Measurements from ENCODE around the gene MSANTD3. TPM values are rescaled to one million over a fixed set of nuclear protein-coding genes. Genes with fewer than 3 reads are reported as not detected.

The MSANTD3 gene
- total and polyA plus RNA-seq, 8 donors, result 1.2 to 121 (median 17.4) TPM

DNA sequence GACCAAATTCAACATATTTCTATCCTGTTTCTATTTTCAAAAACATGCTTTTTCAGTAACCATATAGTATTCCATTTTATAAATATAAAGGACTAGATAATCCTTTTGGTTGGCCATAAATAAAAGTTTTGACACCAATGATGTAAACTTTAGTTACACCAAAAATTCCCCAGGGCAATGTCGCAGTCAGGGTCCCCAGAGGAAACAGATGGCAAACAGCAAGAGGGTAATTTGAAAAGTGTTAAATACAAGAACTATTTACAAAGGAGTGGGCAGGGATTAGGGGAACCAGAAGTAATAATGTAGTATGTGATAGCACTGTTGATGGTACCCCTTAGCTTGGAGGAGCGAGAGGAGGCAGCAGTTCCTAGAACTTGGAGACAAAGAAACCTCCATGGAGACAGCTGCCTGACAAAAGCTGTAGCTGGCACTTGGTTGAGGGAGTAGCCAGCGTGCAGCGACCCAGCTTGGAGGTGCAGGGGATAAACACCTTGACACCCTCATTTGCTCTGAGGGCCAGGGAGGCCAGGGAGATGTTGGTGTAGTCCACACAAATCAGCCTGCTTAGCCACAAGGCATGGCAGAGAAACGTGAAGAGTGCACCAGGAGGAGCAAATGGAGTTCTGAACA, 18.3 kb upstream of the MSANTD3 start:
- intact Hi-C loops (cut with DNase I; ENCODE audit: low total_unique reads), result no loop called here
- DNase-seq, result no peak
- WGBS, 5 donors, result 48 to 56% (median 52%) methylated on average over 5 of the region's 5 CpGs
- Histone ChIP-seq H3K4me3 (no peak overlapping the region), H3K4me1 (peaks cover 0 to 11% (median 7%) of the 10 kb centered on the region in 4 donors), H3K27ac (no peak overlapping the region), H3K9me3 (no peaks in the 10 kb centered on the region), H3K36me3 (no peaks in the 10 kb centered on the region), H3K27me3 (peaks cover 0 to 5% (median 0%) of the 10 kb centered on the region in 3 donors)
- TF ChIP-seq, protein P1, sequence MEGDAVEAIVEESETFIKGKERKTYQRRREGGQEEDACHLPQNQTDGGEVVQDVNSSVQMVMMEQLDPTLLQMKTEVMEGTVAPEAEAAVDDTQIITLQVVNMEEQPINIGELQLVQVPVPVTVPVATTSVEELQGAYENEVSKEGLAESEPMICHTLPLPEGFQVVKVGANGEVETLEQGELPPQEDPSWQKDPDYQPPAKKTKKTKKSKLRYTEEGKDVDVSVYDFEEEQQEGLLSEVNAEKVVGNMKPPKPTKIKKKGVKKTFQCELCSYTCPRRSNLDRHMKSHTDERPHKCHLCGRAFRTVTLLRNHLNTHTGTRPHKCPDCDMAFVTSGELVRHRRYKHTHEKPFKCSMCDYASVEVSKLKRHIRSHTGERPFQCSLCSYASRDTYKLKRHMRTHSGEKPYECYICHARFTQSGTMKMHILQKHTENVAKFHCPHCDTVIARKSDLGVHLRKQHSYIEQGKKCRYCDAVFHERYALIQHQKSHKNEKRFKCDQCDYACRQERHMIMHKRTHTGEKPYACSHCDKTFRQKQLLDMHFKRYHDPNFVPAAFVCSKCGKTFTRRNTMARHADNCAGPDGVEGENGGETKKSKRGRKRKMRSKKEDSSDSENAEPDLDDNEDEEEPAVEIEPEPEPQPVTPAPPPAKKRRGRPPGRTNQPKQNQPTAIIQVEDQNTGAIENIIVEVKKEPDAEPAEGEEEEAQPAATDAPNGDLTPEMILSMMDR (IDR thresholded peaks at IDR 0.05), result no peak
- TF ChIP-seq EP300 (IDR thresholded peaks at IDR 0.05) (no peak), POLR2AphosphoS5 (IDR thresholded peaks at IDR 0.05) (no peak), POLR2A (IDR thresholded peaks at IDR 0.05) (no peak)

DNA sequence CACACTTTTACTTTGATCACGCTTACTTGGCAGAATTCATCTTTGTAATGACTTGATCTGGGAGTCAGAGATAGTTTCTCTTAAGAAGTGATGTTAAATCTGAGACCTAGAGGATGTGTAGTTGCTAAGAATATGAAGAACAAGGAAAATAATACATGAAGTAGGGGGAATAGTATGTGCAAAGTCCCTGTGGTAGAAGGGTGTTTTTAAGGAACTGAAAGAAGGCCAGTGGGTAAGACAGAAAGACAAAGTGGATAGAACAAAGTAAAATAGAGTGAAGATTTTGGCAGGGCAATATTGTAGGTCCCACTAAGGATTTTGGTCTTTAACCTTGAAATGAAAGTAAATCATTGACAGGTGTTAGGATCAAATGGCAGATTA, 17.8 kb upstream of the MSANTD3 start:
- TF ChIP-seq, protein P1 (IDR thresholded peaks at IDR 0.05), result no peak
- TF ChIP-seq POLR2A (IDR thresholded peaks at IDR 0.05) (no peak), POLR2AphosphoS5 (IDR thresholded peaks at IDR 0.05) (no peak), EP300 (IDR thresholded peaks at IDR 0.05) (no peak)
- Histone ChIP-seq H3K27me3 (peaks cover 0 to 5% (median 0%) of the 10 kb centered on the region in 3 donors), H3K4me1 (peaks cover 0 to 11% (median 7%) of the 10 kb centered on the region in 4 donors), H3K27ac (no peak overlapping the region), H3K4me3 (no peak overlapping the region), H3K36me3 (no peaks in the 10 kb centered on the region), H3K9me3 (no peaks in the 10 kb centered on the region)
- DNase-seq, result no peak
- WGBS, 5 donors, result 82 to 98% (median 97%) methylated on average over 1 of the region's 1 CpG
- intact Hi-C loops (cut with DNase I; ENCODE audit: low total_unique reads), result no loop called here

DNA sequence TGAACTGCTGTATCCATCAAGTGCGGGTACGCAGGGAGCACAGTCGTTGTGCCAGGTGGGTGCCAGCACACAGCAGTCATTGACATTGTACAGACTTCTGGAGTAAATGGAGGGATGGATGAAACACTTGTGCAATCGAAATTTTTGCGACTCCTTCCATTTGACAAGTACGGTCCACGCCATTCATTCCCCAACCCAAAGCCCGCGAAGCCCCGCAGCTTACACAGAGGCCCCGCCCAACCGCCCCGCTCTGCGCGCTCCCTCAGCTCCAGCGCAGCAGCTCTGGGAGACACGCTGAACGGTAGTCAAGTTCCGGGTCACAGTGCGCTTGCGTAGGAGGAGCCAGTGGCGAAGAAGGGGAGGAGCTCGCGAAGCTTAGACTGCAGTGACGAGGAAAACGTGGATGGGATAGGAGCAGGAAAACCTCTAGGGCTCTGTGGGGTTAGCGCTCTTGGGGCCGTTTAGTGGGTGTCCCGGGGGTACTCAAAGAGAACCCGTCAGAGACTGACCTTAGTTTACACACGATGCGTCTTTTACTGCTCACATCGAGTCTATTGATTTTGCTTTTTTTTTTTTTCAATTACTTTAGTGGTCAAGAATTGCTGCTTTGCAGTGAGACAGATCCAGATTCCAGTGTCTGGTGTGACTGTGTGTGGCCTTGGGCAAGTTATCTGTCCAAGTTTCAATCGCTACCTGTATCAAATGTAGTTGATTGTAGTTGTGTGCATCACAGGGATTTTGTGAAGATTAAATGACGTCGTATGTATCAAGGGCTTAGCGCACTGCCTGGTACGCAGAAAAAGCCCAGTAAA, 15.3 kb upstream of the MSANTD3 start:
- peaks cover 0 to 10% (median 0%) of the 10 kb centered on the region in 3 donors for H3K27me3 ChIP-seq
- TF ChIP-seq, protein P1 (IDR thresholded peaks at IDR 0.05), result no peak
- peak; percentile 36 to 90 (median 70) for TF ChIP-seq POLR2AphosphoS5 (IDR thresholded peaks at IDR 0.05)
- intact Hi-C loops (cut with DNase I; ENCODE audit: low total_unique reads), result no loop called here

DNA sequence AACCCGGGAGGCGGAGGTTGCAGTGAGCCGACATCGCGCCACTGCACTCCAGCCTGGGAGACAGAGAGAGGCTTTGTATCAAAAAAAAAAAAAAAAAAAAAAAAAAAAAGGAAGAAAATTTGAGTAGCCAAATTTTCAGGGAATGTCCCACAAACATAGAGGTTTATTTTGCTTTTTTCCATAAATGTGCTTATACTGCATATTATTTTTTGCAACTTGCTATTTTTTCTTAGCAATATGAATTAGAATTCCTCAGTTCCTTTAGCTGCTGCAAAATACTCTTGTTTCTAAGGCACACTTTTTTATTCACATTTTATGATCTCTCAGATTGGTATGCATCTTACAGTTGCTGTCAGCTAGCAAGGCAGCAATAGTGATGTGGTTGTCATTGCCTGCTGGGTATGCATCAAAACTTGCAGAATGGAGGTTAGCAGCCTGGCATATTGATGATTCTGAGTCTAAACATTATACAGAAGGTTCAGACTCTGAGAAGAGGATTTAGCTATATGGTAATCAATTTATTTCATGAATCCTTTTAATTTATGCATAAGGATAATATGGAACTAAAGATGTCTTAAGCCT, 13.0 kb upstream of the MSANTD3 start:
- Histone ChIP-seq H3K4me1 (peaks cover 0 to 11% (median 7%) of the 10 kb centered on the region in 4 donors), H3K36me3 (no peaks in the 10 kb centered on the region), H3K4me3 (no peak overlapping the region), H3K9me3 (no peaks in the 10 kb centered on the region), H3K27me3 (peaks cover 0 to 17% (median 0%) of the 10 kb centered on the region in 3 donors), H3K27ac (no peak overlapping the region)
- 91 to 100% (median 96%) methylated on average over 5 of the region's 5 CpGs for WGBS, 5 donors
- DNase-seq, result no peak
- intact Hi-C loops (cut with DNase I; ENCODE audit: low total_unique reads), result no loop called here
- TF ChIP-seq, protein P1 (IDR thresholded peaks at IDR 0.05), result no peak
- TF ChIP-seq POLR2AphosphoS5 (IDR thresholded peaks at IDR 0.05), result no peak
- no peak for TF ChIP-seq POLR2A (IDR thresholded peaks at IDR 0.05)
- no peak for TF ChIP-seq EP300 (IDR thresholded peaks at IDR 0.05)

More for the DNA sequence above, 15.3 kb upstream of the MSANTD3 start:
- Histone ChIP-seq H3K9me3 (no peaks in the 10 kb centered on the region), H3K27ac (peak overlapping the region in 3 of 5 donors; percentile 47 to 52 (median 47)), H3K36me3 (no peaks in the 10 kb centered on the region), H3K4me3 (peak overlapping the region; percentile 42 to 55 (median 52)), H3K4me1 (peaks cover 0 to 11% (median 7%) of the 10 kb centered on the region in 4 donors)
- peak; percentile 91 to 97 for DNase-seq
- WGBS, 5 donors, result 10 to 19% (median 12%) methylated on average over 28 to 38 of the region's 38 CpGs
